Activated CD8-positive, alpha-beta memory T cell treated with anti-CD3 and anti-CD28 coated beads, Interleukin-2, amount 50 U/mL, for 48 hours (primary cell): ENCODE data around the gene TOM1.

Source experiments
- DNase-seq: peaks from one replicate; pipeline ENCODE4 v3.0.0-alpha.2; 2020

The TOM1 gene

DNA sequence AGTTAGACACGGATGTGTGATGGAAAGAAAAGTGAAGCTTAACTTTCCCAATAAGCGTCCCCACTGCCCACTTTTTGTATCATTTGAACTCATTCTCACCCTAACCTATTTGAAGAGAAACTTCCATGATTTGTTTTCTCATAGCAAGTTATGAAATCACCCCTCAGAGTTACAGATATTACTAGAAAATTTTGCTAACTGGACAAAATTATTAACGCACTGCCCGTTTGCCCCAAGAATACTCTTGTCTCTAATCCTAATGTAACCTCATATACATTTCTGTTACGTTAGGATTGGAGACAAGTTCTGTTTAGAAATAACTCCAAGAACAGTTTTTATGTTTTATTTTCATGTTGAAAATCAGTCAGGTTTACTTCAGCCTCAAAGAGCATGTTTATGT is 25.5 kb downstream of the TOM1 start:
- DNase-seq, result no peak

DNA sequence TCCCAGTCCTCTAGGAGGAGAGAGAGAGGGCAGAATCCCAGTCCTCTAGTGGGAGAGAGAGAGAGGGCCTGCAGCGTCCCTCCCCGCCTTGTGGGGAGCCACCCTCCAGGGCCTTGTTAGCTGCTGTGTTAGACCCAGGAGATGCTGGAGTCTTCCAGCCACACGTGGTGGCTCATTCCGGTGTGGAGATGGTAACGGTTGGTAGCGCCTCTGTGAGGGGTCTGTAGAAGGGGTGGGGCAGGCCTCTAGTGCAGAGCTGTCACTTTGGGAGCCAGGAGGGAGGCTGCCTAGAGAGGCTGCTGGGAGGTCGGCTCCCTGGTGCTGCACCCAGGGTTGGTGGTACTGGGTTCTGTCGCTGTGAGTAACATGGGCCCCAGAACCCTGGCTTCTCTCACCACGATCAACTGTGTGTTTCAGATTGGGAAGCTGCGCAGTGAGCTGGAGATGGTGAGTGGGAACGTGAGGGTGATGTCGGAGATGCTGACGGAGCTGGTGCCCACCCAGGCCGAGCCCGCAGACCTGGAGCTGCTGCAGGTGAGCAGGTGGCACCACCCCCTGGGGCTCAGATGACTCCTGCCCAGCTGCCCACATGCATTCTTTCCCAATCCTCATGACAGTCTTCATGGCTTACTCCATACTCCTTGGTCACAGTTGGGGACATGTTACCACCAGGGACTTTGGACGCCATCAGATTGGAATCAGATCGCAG is 27.3 kb downstream of the TOM1 start:
- no peak for DNase-seq

DNA sequence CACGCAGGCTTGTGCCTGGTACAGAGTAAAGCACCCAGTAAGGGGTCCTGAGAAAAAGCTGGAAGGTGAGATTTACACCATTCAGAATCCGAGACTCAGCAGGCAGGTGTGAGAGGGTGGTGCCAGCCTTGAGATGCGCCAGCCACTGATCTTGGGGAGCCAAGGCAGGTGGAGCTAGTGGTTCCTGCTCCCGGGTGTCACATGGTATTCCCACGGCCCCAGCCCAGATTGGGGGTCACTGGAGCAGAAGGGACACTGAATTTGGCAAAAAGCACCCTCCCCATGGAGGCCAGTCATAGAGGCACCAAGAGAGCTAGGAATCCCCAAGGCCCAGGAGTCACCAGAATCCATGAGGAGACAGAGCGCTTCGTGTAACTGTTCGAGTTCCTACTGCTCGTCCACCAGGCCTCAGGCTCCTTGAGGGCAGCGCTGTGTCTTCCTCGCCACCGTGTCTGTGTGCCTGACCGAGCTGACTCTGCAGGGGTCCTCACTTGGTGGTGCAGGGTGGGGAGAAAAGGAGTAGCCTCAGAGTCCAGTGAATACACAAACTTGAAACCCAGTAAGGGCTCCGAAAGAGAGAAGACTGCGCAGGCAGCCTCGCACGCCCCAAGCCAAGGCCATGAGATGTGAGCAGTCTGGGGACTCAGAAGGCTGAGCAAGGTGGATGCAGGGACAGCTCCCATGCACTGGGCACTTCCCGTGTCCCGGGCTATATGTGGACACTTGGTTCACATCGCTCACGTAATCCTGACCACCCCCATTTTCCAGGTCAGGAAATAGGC is 28.2 kb downstream of the TOM1 start:
- DNase-seq, result no peak

DNA sequence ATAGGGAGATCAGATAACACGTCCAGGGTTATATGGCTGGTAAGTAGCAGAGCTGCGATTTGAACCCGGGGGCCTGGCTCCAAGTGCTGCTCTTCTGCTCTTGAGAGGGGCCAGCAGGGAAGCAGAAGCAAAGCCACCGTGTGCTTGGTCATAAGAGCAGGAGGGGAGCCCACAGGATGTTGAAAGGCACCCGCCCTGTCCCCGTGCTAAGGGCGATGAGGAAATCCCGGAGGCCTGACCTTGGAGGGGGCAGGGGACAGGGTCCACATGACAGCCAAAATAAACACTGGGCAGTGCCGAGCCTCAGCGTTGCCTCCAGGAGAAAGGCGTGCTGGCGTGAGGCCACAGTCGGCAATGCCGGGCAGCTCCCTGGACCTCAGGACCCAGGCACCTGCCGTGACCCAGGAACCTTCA is 28.8 kb downstream of the TOM1 start:
- no peak for DNase-seq

DNA sequence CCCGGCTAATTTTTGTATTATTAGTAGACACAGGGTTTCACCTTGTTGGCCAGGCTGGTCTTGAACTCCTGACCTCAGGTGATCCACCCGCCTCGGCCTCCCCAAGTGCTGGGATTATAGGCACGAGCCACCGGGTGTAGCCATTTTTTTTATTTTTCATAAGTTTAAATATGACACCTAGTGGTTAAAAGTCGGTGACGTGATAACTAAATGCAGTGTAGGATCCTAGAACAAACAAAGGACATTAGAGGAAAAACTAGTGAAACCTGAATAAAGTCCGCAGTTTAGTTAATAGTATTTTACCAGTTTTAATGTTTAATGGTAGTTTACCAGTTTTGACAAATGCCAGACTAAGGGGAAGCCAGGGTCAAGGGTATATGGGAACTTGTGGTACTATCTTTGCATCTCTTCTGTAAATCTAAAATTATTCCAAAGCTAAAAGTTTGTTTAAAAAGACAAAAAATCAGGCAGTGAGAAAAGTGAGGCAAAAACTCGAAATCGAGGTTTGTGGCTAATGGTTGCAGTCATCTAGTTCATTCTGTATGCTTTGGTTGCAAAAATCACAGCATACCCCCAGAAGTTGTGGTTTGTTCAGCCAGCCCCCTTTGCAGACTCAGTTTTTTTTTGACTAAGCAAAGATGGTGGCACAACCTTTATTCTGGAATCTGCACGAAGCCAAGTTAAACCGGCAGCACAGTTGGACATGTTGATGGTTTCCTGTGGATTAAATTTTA is 29.6 kb downstream of the TOM1 start:
- no peak for DNase-seq

DNA sequence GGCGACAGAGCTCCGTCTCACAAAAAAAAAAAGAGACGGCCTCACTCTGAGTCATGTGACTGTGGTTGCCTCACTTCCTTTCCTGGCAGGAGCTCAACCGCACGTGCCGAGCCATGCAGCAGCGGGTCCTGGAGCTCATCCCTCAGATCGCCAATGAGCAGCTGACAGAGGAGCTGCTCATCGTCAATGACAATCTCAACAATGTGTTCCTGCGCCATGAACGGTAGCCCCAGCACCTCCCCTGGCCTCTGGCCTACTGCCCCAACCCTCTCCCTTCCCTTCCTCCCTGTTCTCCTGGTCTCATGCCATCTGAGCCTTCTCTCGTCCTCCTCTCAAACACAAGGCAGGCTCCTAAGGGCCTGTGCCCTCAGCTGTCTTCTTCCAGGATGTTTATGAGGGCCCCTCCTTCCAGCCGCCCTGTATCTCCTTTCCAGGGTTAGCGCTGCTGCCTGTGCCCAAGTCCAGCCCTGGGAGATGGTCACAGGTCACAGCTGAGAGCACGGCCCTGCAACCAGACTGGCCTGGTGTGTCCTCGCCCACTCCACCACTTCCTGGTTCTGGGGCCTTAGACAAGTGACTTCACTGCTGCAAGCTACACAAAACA is 30.7 kb downstream of the TOM1 start:
- peak; percentile 76 for DNase-seq

DNA sequence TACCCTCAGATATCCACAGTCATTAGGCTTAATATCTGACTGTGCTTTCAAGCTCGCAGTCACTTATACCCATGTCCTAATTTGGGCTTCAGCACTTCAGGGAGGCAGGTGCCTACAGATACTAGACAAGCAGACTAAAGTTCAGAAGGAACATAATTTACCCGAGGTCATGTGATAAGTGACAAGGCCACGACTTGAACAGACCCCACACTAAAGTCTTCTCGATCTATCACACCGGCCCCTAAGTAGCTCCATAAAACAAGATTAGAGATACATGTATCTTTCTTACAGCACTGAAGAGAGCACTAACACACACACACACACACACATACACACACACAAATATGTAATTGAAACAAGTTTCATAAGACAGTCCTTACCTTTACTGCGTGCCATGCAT is 32.6 kb downstream of the TOM1 start:
- DNase-seq, result no peak

DNA sequence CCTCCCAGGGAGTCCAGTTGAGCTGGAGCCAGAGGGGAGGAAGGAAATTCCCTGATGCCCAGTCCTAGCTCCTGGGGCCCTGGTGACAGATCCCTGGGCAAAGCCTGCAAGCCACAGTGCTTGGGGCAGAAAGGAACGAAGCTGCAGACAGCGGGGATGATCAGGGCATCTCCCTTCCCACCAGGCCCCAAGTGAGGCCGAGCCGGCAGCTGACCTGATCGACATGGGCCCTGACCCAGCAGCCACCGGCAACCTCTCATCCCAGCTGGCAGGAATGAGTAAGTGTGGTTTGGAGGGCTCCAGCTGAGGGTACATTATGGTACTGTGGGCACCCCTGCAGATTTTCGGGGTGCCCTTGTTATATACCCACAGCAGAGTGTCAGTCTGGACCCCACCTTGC is 33.5 kb downstream of the TOM1 start:
- DNase-seq, result no peak

DNA sequence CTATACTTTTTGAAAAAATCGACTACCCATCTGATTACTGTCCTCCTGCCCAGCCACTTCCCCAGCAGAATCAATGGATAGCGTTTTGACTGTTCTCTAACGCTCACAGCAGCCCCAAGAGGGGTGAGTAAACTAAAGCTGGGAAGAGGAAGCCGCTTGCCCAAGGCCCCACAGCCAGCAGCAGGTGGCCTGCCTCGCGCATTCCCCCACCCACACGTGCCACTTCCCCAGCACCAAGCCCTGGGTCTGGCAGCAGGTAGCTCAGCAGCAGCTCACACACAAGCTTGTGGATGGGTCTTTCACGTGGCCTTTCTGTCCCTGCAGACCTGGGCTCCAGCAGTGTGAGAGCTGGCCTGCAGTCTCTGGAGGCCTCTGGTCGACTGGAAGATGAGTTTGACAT is 34.3 kb downstream of the TOM1 start:
- no peak for DNase-seq

DNA sequence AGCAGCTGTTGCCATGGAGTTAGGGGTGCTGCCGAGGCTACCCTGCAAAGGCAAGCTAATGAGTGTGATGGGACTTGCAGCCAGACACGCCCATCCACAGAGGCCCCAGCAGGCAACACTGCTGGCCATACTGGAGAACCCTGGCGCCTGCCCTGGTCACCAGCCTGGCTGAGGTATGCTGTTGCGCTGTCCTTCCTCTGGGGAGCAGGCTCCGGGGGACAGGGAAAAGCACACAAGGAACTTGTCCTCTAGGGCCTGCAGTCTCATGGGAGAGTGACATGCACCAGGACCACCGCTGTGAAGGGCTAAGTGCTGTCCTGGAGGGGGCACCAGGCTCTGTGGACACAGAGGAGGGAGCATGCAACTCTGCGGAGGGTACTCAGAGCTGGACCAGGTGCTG is 35.8 kb downstream of the TOM1 start:
- DNase-seq, result no peak

DNA sequence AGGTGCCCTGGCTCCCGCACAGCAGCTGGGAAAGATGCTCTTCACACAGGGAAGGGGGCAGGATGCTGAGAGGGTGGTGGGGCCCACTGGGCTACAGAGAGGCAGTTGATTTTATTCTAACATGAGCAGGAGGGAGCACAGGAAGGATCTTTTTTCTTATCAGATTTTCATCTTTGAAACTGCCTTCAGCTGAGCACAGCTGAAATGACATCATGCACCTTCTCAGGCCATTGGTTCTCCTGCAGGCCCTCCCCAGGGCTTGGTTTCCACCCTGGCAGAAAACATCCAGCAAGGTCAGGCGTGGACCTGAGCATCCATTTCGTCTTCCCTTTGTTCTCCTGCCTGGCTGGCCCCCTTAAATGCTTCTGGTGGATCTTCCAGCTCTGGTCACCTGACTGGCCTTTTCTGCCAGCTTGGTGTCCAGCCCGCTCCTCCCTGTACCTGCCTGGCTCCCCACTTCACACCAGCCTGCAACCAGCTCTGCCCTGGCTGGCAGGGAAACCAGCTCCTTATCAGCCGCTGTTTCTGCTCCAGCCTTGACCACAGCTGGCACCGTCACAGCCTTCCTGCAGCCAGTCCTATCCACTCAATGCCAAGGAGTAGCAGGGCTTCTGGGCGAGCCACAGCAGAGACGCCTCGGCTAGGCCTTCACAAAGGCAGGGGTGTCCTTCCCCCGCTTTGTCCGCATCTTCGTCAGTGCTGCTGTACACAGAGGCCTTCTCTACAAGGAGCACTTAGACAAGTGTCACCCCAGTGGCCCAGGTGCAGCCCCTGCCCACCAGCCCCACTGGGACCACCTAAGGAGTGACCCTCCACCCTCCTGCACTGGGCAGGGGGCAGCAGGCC is 36.5 kb downstream of the TOM1 start:
- DNase-seq, result no peak

DNA sequence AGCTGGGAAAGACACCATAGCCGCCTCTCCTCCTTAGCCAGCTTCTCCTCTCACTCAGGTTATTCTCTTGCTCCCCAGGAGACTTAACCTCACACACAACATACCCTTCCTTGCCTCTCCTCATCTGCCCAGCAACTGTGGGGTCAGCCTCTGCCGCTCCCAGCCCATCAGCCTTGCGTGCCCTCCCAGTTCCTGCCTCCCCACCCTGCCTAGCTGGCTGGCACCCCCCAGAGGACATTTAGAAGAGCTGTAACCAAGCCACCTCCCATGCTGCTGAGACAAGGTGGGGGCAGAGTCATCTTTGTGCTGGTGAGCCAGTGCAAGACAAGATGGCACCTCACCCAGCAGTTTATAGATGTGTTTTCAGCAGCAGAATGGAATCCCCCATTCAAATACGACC is 38.2 kb downstream of the TOM1 start:
- no peak for DNase-seq

DNA sequence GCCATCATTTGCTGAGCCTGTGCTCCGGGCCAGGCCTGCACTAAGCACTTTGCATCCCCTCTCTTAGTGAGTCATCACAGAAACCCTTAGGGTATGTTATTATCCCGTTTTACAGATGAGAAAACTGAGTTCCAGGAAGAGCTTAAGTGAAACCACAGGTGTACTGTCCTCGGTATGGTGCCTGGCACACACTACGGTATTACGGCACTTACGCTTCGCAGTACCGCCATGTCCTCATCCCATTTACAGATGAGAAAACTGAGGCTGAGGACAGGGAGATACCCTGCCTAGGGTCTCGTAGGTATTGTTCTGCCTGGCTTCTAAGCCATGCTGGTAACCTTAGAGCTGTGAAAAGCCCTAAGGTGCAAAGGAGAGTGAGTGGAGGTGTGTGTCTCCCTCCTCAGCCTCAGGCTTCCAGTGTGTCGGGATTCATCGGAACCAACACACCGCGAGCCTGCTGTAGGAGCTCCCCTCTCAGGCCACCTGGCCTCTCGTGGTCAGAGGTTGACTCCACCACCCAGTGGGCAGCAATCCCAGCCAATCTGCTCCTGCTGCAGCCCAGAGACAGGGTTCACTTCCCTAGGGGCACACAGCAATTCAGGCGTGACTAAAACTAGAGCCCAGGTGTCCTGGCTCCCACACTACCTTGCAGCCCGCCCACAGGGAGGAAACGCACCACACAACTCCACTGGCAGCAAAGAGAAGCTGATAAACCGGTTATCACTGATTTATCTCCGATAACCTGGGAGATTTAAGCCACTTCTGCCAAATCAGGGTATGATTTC is 41.6 kb downstream of the TOM1 start:
- no peak for DNase-seq

DNA sequence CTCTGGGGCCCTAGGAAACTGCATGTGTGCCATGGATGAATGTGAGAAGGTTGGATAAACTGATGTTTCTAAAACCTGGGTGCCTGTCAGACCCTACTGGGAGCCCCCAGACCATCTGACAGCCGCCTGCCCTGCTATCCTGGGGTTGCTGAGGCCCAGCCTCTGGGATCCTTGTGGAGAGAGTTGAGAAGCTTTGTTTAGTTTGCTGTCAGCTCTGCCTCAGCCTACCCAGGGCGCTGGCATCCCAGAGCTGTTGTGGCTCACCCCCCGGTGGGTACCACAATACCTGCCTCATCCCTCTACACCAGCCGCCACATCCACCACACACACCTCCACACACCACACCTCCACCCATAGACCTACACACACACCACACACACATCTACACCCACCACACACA is 42.7 kb downstream of the TOM1 start:
- DNase-seq, result no peak

DNA sequence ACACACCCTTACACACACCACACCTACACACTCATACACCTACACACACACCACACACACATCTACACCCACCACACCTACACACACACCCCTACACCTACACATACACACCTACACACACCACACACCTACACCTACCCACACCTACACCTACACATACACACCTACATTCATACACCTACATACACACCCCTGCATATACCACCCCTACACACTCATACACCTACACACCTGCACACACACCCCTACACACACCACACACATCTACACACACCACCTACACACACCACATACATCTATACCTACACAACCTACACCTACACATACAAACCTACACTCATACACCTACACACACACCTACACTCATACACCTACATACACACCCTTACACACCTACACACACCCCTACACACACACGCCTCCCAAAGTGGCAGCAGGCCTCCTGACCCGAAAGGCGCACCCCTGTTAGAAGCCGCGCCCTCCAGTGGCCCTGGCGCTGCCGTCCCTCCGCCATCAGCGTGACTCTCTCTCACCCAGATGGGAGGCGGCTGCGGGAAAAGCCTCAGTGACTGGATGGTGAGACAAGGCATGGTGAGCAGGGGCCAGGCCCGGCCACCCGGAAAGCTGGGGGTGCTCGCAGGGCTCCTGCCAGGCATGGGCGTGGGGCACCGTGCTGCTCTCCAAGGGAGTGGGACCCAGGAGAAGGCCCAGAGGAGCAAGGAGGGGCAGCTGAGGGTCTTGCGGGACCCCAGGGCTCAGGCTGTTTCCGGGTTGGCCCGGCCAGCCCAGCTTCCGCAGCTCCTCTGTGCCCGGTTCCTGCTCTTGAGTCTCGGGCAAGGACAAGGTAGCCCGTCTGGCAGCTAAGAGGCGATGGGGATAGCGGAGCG is 44.2 kb downstream of the TOM1 start:
- no peak for DNase-seq

DNA sequence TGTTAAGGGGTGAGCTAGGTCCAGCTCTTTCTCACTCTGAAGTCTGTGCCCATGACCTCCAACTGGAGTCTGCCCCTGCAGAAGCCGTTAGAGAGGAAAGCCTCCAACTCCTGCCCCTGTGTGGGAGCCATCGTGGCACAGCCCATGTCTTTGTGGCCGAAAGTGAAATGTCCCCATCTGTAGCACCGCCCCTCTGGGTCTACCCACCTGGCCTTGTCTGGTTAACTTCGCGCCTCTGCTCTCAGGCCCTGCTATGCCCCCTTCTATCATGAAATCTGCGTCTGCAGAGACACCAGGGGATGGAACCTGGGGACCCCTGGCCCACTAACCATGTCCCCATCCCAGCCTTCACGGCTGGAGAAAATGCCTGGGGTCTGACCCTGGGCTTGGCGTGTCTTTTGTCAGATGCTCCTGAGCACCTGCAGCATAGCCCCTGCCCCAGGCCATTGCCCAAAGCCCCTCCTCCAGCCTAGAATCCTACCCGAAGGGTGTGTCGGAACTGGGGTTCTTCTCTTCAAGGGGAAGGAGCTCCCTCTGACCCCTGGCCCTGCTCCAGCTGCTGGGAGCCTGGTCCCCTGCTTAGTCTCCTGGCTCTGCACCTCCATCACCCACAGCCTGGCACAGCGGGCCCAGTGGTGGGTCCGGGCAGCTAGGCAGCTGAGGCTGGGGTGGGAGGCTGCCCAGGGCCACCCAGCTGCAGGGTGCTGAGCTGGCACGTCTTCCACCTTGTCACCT is 45.4 kb downstream of the TOM1 start:
- no peak for DNase-seq

DNA sequence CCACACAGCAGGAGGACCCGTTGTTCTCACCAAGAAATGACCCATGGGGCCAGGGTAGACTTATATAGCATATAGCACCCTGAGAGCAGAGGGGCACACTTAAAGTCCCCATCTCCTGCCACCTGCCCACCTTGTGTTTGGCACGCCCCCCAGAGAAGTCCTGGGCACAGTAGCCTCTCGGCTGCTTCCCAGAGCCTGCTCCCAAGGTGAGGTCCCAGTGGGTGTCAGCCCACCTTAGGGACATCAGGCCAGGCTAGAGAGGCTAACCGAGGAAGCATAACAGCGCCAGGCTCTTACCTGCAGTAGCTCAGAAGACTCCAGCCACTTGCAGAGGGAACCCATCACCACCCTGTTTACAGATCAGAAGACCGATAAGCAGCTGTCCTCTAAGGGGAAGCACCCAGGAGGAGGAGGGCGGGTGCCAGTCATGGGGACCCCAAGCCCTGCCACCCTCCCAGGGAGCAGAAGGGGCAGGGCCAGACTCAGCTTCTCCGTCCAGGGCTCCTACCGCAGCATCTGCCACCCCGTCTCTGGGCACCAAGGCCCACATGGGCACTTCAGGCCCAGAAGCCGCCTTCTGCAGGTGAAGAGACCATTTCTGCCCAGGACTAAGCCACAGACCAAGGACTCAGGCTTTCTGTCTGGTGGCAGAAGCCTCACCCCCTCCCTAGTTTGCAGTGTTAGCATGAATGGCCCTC is 46.3 kb downstream of the TOM1 start:
- DNase-seq, result no peak

DNA sequence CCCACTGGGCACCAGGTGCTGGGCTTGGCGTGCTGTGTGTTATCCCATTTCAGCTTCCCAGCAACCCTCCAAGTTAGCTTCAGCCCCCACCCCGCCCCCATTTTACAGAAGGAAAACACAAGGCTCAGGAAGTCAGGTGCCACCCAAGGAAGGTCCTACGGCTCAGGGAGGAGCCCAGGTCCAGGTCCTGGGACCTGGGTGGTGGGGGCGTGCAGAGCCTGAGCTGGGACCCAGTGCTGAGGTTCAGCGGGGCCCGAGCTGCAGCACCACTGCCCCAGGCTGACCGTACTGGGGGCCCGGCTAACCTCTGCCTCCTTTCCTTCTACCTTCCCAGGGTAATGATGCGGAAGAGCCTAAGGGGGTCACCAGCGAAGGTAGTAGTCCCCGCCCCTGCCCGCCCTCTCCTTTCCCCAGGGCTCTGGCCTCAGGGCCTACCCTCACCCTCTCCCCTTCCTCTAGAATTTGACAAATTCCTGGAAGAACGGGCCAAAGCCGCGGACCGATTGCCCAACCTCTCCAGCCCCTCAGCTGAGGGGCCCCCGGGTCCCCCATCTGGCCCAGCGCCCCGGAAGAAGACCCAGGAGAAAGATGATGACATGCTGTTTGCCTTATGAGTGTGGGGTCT is 47.0 kb downstream of the TOM1 start:
- no peak for DNase-seq

DNA sequence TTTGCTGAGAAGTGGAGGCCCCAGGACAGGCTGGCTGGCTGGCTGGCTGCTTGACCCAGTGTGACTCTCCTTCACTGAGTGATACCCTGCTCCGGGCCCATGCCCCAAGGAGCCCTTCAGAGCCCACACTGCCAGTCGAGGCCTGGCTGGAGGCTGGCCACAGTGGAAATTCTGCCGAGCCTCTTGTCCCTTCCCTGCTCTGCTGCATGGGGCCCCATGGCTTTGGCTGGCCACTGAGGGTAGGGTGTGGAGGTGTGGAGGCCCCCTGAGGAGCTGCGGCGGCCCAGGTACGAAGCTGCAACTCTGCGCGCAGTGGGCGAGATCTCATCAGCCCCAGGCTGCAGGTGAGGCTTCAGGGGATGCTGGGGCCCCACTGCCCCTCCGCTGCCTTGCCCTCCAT is 47.8 kb downstream of the TOM1 start:
- DNase-seq, result no peak
